ENCODE results near the gene STAT3.
"Not testable (repeated sequence)": the region's sequence is repeated elsewhere in the genome, so short reads cannot be mapped to it uniquely, and the experiment has no call there.

The STAT3 gene

DNA sequence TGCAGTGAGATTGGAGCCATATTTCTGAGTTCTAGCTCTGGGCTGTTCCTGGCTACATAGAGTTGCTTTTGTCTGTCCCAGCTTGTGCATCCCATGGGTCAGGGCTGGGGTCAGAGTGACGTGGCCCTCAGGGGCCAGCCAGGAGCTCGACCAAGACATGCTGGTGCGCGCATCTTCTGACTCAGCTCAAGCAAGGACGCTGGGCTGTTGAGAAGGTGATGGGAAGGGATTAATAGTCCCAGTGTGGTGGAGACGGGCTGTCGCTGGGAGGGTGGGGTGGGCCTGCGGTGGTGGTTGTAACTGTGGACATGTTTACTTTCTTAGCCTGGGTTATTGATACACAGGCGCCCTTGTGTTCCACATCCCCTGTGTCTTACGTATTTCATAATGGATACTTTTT, 90.5 kb downstream of the STAT3 start:
- not testable (repeated sequence) for H3K9me2 ChIP-seq (replicated peaks; ENCODE audit: insufficient read depth, low read length); H3K9ac ChIP-seq (ENCODE audit: low read length); H3K79me2 ChIP-seq (ENCODE audit: insufficient read depth, low read length); H3K4me3 ChIP-seq (ENCODE audit: insufficient read depth, low read length, poor library complexity, severe bottlenecking); H2AFZ ChIP-seq (ENCODE audit: low read depth, low read length, severe bottlenecking); H3K27ac ChIP-seq (ENCODE audit: low read depth, low read length); H3K36me3 ChIP-seq (ENCODE audit: low read length); H3K9me3 ChIP-seq (ENCODE audit: insufficient read depth, low read length); H3K27me3 ChIP-seq (ENCODE audit: low read length); H4K20me1 ChIP-seq (ENCODE audit: low read depth, low read length); H3F3A ChIP-seq (ENCODE audit: insufficient read depth); H3K4me2 ChIP-seq (ENCODE audit: low read depth, low read length, poor library complexity, severe bottlenecking)

DNA sequence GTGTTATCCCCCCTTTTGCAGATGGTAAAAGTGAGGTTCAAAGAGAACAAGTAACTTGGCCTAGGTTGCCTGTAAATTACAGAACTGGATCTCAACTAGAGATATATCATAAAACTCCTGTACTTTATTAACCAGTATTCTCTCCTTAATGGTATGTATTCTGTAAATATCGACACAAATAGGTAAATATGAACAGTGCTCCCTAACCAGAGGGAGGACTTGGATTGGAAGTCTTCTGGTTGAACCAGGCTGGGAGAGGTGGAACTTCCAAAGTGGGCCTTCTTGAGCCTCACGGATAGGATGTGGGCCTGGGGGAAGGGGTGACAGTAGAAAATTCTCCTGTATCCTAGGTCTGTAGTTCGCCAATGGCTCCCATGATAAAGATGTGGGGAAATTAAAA, 92.2 kb downstream of the STAT3 start:
- no peak overlapping the region for H3K4me3 ChIP-seq (ENCODE audit: insufficient read depth, low read length, poor library complexity, severe bottlenecking)
- no peaks in the 10 kb centered on the region for H3K79me2 ChIP-seq (ENCODE audit: insufficient read depth, low read length)
- H3K36me3 ChIP-seq (ENCODE audit: low read length), result no peaks in the 10 kb centered on the region
- no peaks in the 10 kb centered on the region for H3F3A ChIP-seq (ENCODE audit: insufficient read depth)
- TF ChIP-seq, protein P1, sequence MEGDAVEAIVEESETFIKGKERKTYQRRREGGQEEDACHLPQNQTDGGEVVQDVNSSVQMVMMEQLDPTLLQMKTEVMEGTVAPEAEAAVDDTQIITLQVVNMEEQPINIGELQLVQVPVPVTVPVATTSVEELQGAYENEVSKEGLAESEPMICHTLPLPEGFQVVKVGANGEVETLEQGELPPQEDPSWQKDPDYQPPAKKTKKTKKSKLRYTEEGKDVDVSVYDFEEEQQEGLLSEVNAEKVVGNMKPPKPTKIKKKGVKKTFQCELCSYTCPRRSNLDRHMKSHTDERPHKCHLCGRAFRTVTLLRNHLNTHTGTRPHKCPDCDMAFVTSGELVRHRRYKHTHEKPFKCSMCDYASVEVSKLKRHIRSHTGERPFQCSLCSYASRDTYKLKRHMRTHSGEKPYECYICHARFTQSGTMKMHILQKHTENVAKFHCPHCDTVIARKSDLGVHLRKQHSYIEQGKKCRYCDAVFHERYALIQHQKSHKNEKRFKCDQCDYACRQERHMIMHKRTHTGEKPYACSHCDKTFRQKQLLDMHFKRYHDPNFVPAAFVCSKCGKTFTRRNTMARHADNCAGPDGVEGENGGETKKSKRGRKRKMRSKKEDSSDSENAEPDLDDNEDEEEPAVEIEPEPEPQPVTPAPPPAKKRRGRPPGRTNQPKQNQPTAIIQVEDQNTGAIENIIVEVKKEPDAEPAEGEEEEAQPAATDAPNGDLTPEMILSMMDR (IDR thresholded peaks at IDR 0.05; ENCODE audit: insufficient read depth, low read length, poor library complexity, severe bottlenecking), result no peak
- no peak for TF ChIP-seq EZH2phosphoT487 (conservative IDR thresholded peaks at IDR 0.05; ENCODE audit: low read length)
- no peaks in the 10 kb centered on the region for H3K27me3 ChIP-seq (ENCODE audit: low read length)
- no peak overlapping the region for H3K27ac ChIP-seq (ENCODE audit: low read depth, low read length)
- H4K20me1 ChIP-seq (ENCODE audit: low read depth, low read length), result no peaks in the 10 kb centered on the region
- no peak overlapping the region for H3K4me2 ChIP-seq (ENCODE audit: low read depth, low read length, poor library complexity, severe bottlenecking)
- no peak overlapping the region for H2AFZ ChIP-seq (ENCODE audit: low read depth, low read length, severe bottlenecking)
- no peaks in the 10 kb centered on the region for H3K9me2 ChIP-seq (replicated peaks; ENCODE audit: insufficient read depth, low read length)
- H3K9me3 ChIP-seq (ENCODE audit: insufficient read depth, low read length), result no peaks in the 10 kb centered on the region
- H3K9ac ChIP-seq (ENCODE audit: low read length), result no peak overlapping the region

DNA sequence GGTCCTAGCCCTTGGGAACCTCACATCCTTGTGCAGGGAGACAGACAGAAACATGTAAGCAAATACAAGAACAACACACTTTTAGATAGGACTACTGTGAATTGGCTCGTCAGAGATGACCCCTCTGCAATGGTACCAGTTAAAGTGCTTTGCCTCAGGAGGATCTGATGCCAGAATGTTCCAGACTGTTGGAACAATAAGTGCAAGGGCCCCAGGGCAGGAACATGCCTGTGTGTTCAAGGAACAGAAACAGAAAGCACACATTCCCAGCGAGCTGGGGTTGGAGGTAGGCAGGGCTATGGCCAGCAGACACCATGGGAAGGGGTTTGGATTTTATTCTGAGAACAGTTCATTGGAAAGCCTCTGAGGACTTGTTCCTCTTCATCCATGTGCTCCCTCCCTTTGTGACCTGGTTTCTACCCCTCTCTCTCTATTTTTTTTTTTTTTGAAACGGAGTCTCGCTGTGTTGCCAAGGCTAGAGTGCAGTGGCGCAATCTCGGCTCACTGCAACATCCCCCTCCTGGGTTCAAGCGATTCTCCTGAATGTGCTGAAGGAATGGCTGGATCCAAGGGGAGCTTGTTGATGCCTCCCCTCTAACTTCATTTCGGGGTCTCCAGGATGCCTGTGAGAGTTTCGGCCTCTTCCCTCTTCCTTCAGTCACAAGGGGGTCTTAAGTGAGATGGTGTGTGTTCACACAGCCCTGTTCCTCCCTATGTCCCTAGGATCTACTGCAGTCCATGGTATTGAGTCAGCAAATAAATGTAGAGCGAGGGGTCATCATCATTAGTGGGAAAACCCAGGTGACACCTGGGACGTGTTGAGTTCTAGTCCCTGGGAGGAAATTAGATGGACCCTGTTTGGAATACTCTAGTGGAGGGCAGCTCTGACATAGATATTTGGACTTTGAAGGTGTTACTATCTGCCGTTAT, 93.5 kb downstream of the STAT3 start:
- Histone ChIP-seq H4K20me1 (ENCODE audit: low read depth, low read length) (no peaks in the 10 kb centered on the region), H3K27ac (ENCODE audit: low read depth, low read length) (no peak overlapping the region), H3K27me3 (ENCODE audit: low read length) (no peaks in the 10 kb centered on the region), H3F3A (ENCODE audit: insufficient read depth) (no peaks in the 10 kb centered on the region), H3K36me3 (ENCODE audit: low read length) (no peaks in the 10 kb centered on the region), H3K9me2 (replicated peaks; ENCODE audit: insufficient read depth, low read length) (no peaks in the 10 kb centered on the region), H2AFZ (ENCODE audit: low read depth, low read length, severe bottlenecking) (no peak overlapping the region), H3K4me2 (ENCODE audit: low read depth, low read length, poor library complexity, severe bottlenecking) (no peak overlapping the region), H3K9me3 (ENCODE audit: insufficient read depth, low read length) (no peaks in the 10 kb centered on the region), H3K4me3 (ENCODE audit: insufficient read depth, low read length, poor library complexity, severe bottlenecking) (no peak overlapping the region), H3K79me2 (ENCODE audit: insufficient read depth, low read length) (no peaks in the 10 kb centered on the region), H3K9ac (ENCODE audit: low read length) (no peak overlapping the region)
- TF ChIP-seq EZH2phosphoT487 (conservative IDR thresholded peaks at IDR 0.05; ENCODE audit: low read length), result no peak
- TF ChIP-seq, protein P1 (IDR thresholded peaks at IDR 0.05; ENCODE audit: insufficient read depth, low read length, poor library complexity, severe bottlenecking), result no peak

DNA sequence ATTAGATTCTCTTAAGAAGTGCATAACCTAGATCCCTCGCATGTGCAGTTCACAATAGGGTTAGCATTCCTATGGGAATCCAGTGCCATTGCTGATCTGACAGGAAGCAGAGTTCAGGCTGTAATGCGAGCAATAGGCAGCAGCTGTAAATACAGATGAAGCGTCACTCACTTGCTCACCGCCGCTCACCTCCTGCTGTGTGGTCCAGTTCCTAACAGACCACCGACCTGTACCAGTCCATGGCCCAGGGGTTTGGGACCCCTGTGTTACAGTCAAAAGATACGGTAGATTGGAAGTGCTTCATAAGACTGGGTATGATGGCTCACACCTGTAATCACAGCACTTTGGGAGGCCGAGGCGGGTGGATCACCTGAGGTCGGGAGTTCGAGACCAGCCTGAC, 97.1 kb downstream of the STAT3 start:
- Histone ChIP-seq H3K4me2 (ENCODE audit: low read depth, low read length, poor library complexity, severe bottlenecking) (no peak overlapping the region), H3K27ac (ENCODE audit: low read depth, low read length) (no peak overlapping the region), H4K20me1 (ENCODE audit: low read depth, low read length) (no peaks in the 10 kb centered on the region), H3K4me3 (ENCODE audit: insufficient read depth, low read length, poor library complexity, severe bottlenecking) (no peak overlapping the region), H3K9ac (ENCODE audit: low read length) (no peak overlapping the region), H2AFZ (ENCODE audit: low read depth, low read length, severe bottlenecking) (no peak overlapping the region), H3K36me3 (ENCODE audit: low read length) (no peaks in the 10 kb centered on the region), H3K9me3 (ENCODE audit: insufficient read depth, low read length) (no peaks in the 10 kb centered on the region), H3K9me2 (replicated peaks; ENCODE audit: insufficient read depth, low read length) (no peaks in the 10 kb centered on the region), H3K79me2 (ENCODE audit: insufficient read depth, low read length) (no peaks in the 10 kb centered on the region), H3F3A (ENCODE audit: insufficient read depth) (no peaks in the 10 kb centered on the region), H3K27me3 (ENCODE audit: low read length) (no peaks in the 10 kb centered on the region)
- TF ChIP-seq, protein P1 (IDR thresholded peaks at IDR 0.05; ENCODE audit: insufficient read depth, low read length, poor library complexity, severe bottlenecking), result no peak
- TF ChIP-seq EZH2phosphoT487 (conservative IDR thresholded peaks at IDR 0.05; ENCODE audit: low read length), result no peak

Measured in SU-DHL-6 (cell line).